NCI-H1105 (cell line): ENCODE measurements around the gene SNX4.
A peak's percentile ranks its signal among the peaks of the same experiment; 100 is the strongest.
"Not testable (repeated sequence)": the region's sequence is repeated elsewhere in the genome, so short reads cannot be mapped to it uniquely, and the experiment has no call there.

Experiments
- DNase-seq: peaks from one replicate; lab custom pipeline; 2025; lab: John Stamatoyannopoulos, UW

SNX4 gene

GRCh38 chr3:125519678-125520562, at the start of gene SNX4:
TSS of gene SNX4 (minus strand) at chr3:125520202. CDS start at chr3:125520172, 30 bp downstream.
- DNase-seq: peak; percentile 95

- DNase-seq: no peak
Measured at GRCh38 chr3:125556314-125556713, 36.3 kb upstream of the SNX4 start.

GRCh38 chr3:125552401-125552800, 32.4 kb upstream of the SNX4 start:
- DNase-seq: no peak

GRCh38 chr3:125528920-125529319, 8.9 kb upstream of the SNX4 start:
- DNase-seq: no peak

GRCh38 chr3:125525153-125525552, 5.2 kb upstream of the SNX4 start:
- no peak for DNase-seq

- not testable (repeated sequence) for DNase-seq
Measured at GRCh38 chr3:125520563-125520919, 539 bp upstream of the SNX4 start.

- DNase-seq: no peak
Measured at GRCh38 chr3:125515421-125515820, 4.6 kb downstream of the SNX4 start.

- no peak for DNase-seq
Measured at GRCh38 chr3:125513490-125514115, 6.4 kb downstream of the SNX4 start.

GRCh38 chr3:125512135-125512920, 7.7 kb downstream of the SNX4 start:
- peak; percentile 31 for DNase-seq

GRCh38 chr3:125511420-125512118, 8.4 kb downstream of the SNX4 start:
- no peak for DNase-seq

- DNase-seq: no peak
Measured at GRCh38 chr3:125507128-125507527, 12.9 kb downstream of the SNX4 start.

GRCh38 chr3:125498630-125499029, 21.4 kb downstream of the SNX4 start:
- no peak for DNase-seq

- no peak for DNase-seq
Measured at GRCh38 chr3:125496701-125497100, 23.3 kb downstream of the SNX4 start.

- no peak for DNase-seq
Measured at GRCh38 chr3:125482406-125482805, 37.6 kb downstream of the SNX4 start.

- no peak for DNase-seq
Measured at GRCh38 chr3:125481786-125482185, 38.2 kb downstream of the SNX4 start.

GRCh38 chr3:125481375-125481759, 38.6 kb downstream of the SNX4 start:
- not testable (repeated sequence) for DNase-seq

- no peak for DNase-seq
Measured at GRCh38 chr3:125480656-125481374, 39.2 kb downstream of the SNX4 start.

GRCh38 chr3:125479091-125479490, 40.9 kb downstream of the SNX4 start:
- DNase-seq: no peak

- no peak for DNase-seq
Measured at GRCh38 chr3:125478326-125478725, 41.7 kb downstream of the SNX4 start.

- DNase-seq: no peak
Measured at GRCh38 chr3:125477701-125478100, 42.3 kb downstream of the SNX4 start.

GRCh38 chr3:125470671-125471070, 49.3 kb downstream of the SNX4 start:
- no peak for DNase-seq
